ENCODE measurements around the gene GRK4.

DNA sequence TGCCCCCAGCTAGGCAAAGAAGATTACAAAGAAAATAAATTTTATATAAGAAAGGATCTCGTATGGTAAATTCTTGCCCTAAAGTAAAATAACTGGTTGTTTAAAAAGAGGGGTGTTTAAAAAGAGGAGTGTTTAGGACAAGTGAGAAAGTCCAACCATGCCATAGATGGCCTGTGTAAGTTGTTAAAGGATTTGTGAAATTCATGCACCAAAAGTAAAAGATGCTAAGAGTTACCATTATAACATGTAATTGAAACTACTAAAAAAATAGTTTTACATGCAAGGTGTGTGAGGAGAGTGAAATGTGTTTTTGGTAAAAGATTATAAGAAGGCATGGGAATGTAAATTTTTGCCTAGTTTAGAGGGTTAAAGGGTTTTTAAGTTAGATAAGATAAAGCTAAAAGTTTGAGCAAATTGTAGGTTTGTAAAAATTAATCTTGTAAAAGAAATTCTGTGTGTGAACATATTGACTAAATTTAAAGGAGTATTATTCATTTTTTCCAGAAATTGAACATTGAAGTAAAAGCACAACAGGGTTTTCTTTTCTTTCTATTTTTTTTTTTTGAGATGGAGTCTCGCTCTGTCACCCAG, 90.9 kb downstream of the GRK4 start:
- TF ChIP-seq, protein P1, sequence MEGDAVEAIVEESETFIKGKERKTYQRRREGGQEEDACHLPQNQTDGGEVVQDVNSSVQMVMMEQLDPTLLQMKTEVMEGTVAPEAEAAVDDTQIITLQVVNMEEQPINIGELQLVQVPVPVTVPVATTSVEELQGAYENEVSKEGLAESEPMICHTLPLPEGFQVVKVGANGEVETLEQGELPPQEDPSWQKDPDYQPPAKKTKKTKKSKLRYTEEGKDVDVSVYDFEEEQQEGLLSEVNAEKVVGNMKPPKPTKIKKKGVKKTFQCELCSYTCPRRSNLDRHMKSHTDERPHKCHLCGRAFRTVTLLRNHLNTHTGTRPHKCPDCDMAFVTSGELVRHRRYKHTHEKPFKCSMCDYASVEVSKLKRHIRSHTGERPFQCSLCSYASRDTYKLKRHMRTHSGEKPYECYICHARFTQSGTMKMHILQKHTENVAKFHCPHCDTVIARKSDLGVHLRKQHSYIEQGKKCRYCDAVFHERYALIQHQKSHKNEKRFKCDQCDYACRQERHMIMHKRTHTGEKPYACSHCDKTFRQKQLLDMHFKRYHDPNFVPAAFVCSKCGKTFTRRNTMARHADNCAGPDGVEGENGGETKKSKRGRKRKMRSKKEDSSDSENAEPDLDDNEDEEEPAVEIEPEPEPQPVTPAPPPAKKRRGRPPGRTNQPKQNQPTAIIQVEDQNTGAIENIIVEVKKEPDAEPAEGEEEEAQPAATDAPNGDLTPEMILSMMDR (IDR thresholded peaks at IDR 0.05) = no peak
- no peak for TF ChIP-seq POLR2A (IDR thresholded peaks at IDR 0.05)
